Adrenal gland (tissue), 12 donors: ENCODE data around the gene SPC25. TPM values are rescaled to one million over a fixed set of nuclear protein-coding genes. Genes with fewer than 3 reads are reported as not detected.

Experiments used
- DNase-seq, 7 donors: peaks; one replicate each; pipeline ENCODE4 v3.0.0-alpha.2; 2019 to 2020
- H3K27ac ChIP-seq, 5 donors: fragments of 200-600 bp; sonication (generic) in 4 of 5; 1 replicate in 3 of 5; 2 replicates in 2 of 5; pipeline versions ENCODE4 v1.5.1 to v1.8.0; 2016 to 2020; ENCODE audit warnings: mild to moderate bottlenecking in 1 of 5
- H3K27me3 ChIP-seq: fragments of 200-600 bp; 2 replicates; pipeline ENCODE4 v1.8.0; 2021
- H3K36me3 ChIP-seq, 2 donors: fragments of 200-600 bp; replicated peaks in 1 of 2; 1 replicate in 1 of 2; 2 replicates in 1 of 2; pipeline versions ENCODE4 v1.5.1 to v1.8.0; 2018 to 2022
- H3K4me1 ChIP-seq, 2 donors: fragments of 200-600 bp; replicated peaks in 1 of 2; 1 replicate in 1 of 2; 2 replicates in 1 of 2; pipeline versions ENCODE4 v1.5.1 to v1.8.0; 2018 to 2021
- H3K4me3 ChIP-seq, 4 donors: fragments of 200-600 bp; sonication (generic) in 3 of 4; one replicate each; pipeline ENCODE4 v1.5.1; 2016 to 2018
- H3K9me3 ChIP-seq, 3 donors: fragments of 200-600 bp; sonication (generic) in 1 of 3; replicated peaks in 1 of 3; 1 replicate in 2 of 3; 2 replicates in 1 of 3; pipeline versions ENCODE4 v1.5.1 to v1.8.0; 2016 to 2021
- CTCF ChIP-seq, 6 experiments: fragments of 450-650 bp in 4 of 6; fragments of 200-600 bp in 2 of 6; sonication (generic) in 1 of 6; IDR thresholded peaks; 1 replicate in 5 of 6; 2 replicates in 1 of 6; pipeline versions ENCODE4 v1.5.1 to v1.8.0; 2016 to 2021; ENCODE audit warnings: antibody characterized with exemption in 6 of 6, mild to moderate bottlenecking in 2 of 6, moderate library complexity in 1 of 6
- POLR2A ChIP-seq, 2 donors: fragments of 450-650 bp; IDR thresholded peaks; one replicate each; pipeline ENCODE4 v1.6.1; 2017; ENCODE audit warnings: antibody characterized with exemption in 2 of 2, mild to moderate bottlenecking in 2 of 2, moderate library complexity in 1 of 2
- WGBS, 4 donors: extraction: QIAGEN DNeasy Blood & Tissue Kit in 2 of 4; methylation state at CpG; one replicate each; pipeline versions ENCODE4 v1.1.5 to v1.1.7; 2013 to 2017; 5-methylcytosine and 5-hydroxymethylcytosine counted together
- intact Hi-C, 2 donors: fragments of 100-400 bp; cut with DNase I; formaldehyde crosslinking; loops; one replicate each; pipeline versions ENCODE4 v1.14.1 to v1.15.0; 2022 to 2023
- polyA plus RNA-seq, 3 donors: library from polyadenylated mRNA; stranded (reverse); fragments of 200-250 nt in 2 of 3; fragments of 350-450 nt in 1 of 3; fragmentation: Illumina TruSeq in 1 of 3; extraction: RNeasy Lipid Tissue Mini Kit (QIAGEN cat#74804) in 1 of 3; gene quantifications; one replicate each; pipeline ENCODE4 v1.2.3, GENCODE V29; 2013 to 2014
- total RNA-seq, 9 donors: library from RNA; depleted of rRNA in 4 of 9; stranded (reverse); fragments of >200 nt in 4 of 9; fragments of 120-200 nt in 1 of 9; fragmentation: NEBNext Ultra II Directional in 1 of 9; extraction: Animal tissue kit (Norgen Biotek cat#: 25700) in 1 of 9; gene quantifications; one replicate each; pipeline versions ENCODE4 v1.1.0 to v1.2.4, GENCODE V29; 2013 to 2023
- donor health status: healthy with polysubstance abuse.
- donor health status: Bipolar disorder and iron deficiency.
- donor health status: DM: yes; HTN: yes; CAD: no.
- donor health status: DM: no; HTN: no; CAD: no.
- donor health status: DM: no; HTN: no; CAD: no.
- donor health status: DM: yes; HTN: yes; CAD: no.

Gene SPC25
- total and polyA plus RNA-seq, 12 donors: 0.38 to 8.6 (median 1.3) TPM; not detected in 2

GRCh38 chr2:168929031-168929430, 38.8 kb upstream of the SPC25 start:
- Histone ChIP-seq H3K27ac (no peak overlapping the region), H3K4me3 (no peak overlapping the region), H3K4me1 (no peaks in the 10 kb centered on the region), H3K36me3 (no peaks in the 10 kb centered on the region), H3K27me3 (no peaks in the 10 kb centered on the region), H3K9me3 (no peaks in the 10 kb centered on the region)
- WGBS, 4 donors: 70 to 90% (median 76%) methylated on average over 3 of the region's 3 CpGs
- no peak for DNase-seq
- TF ChIP-seq CTCF (IDR thresholded peaks at IDR 0.05): no peak
- no peak for TF ChIP-seq POLR2A (IDR thresholded peaks at IDR 0.05)
- intact Hi-C loops: loop anchor here (10.0 kb wide), 1 partner anchor 584 kb away; no protein-coding TSS in a partner anchor

GRCh38 chr2:168928113-168928831, 38.0 kb upstream of the SPC25 start:
- Histone ChIP-seq H3K27me3 (no peaks in the 10 kb centered on the region), H3K36me3 (no peaks in the 10 kb centered on the region), H3K9me3 (no peaks in the 10 kb centered on the region), H3K4me3 (no peak overlapping the region), H3K27ac (no peak overlapping the region), H3K4me1 (no peaks in the 10 kb centered on the region)
- WGBS, 4 donors: 88 to 92% (median 90%) methylated on average over 3 of the region's 3 CpGs
- TF ChIP-seq POLR2A (IDR thresholded peaks at IDR 0.05): no peak
- no peak for TF ChIP-seq CTCF (IDR thresholded peaks at IDR 0.05)
- DNase-seq: no peak
- intact Hi-C loops: loop anchor here (10.0 kb wide), 1 partner anchor 583 kb away; no protein-coding TSS in a partner anchor

GRCh38 chr2:168926621-168927386, 36.6 kb upstream of the SPC25 start:
- 68 to 73% (median 69%) methylated on average over 3 of the region's 3 CpGs for WGBS, 4 donors
- Histone ChIP-seq H3K36me3 (no peaks in the 10 kb centered on the region), H3K9me3 (no peaks in the 10 kb centered on the region), H3K4me1 (no peaks in the 10 kb centered on the region), H3K27me3 (no peaks in the 10 kb centered on the region), H3K27ac (no peak overlapping the region), H3K4me3 (no peak overlapping the region)
- intact Hi-C loops: loop anchor here (10.0 kb wide), 1 partner anchor 582 kb away; no protein-coding TSS in a partner anchor
- TF ChIP-seq CTCF (IDR thresholded peaks at IDR 0.05) (no peak), POLR2A (IDR thresholded peaks at IDR 0.05) (no peak)
- no peak for DNase-seq

- intact Hi-C loops: loop anchor here (5.0 to 10.0 kb wide), 2 partner anchors 148 to 576 kb away; no protein-coding TSS in a partner anchor
- 21 to 26% (median 24%) methylated on average over 4 of the region's 4 CpGs for WGBS, 4 donors
- TF ChIP-seq CTCF (IDR thresholded peaks at IDR 0.05): peak; percentile 60 to 76 (median 70)
- TF ChIP-seq POLR2A (IDR thresholded peaks at IDR 0.05): no peak
These were observed 30.4 kb upstream of the SPC25 start for GRCh38 chr2:168920504-168921157.

More at GRCh38 chr2:168920504-168921157, 30.4 kb upstream of the SPC25 start:
- Histone ChIP-seq H3K27me3 (no peaks in the 10 kb centered on the region), H3K4me3 (no peak overlapping the region), H3K36me3 (no peaks in the 10 kb centered on the region), H3K27ac (no peak overlapping the region), H3K9me3 (no peaks in the 10 kb centered on the region), H3K4me1 (no peaks in the 10 kb centered on the region)
- DNase-seq: no peak
